Suprapubic skin (tissue), 4 donors: ENCODE data around the gene LAPTM5. TPM values are rescaled to one million over a fixed set of nuclear protein-coding genes. Genes with fewer than 3 reads are reported as not detected.
A peak's percentile ranks its signal among the peaks of the same experiment; 100 is the strongest.

ENCODE experiments used
- DNase-seq, 2 donors: peaks; one replicate each; pipeline ENCODE4 v3.0.0-alpha.2; 2019; ENCODE audit warnings: low spot score in 2 of 2
- H3K27ac ChIP-seq: fragments of 200-600 bp; sonication (generic); one replicate; pipeline ENCODE4 v1.5.1; 2019
- H3K27me3 ChIP-seq: fragments of 200-600 bp; sonication (generic); one replicate; pipeline ENCODE4 v1.5.1; 2019
- H3K36me3 ChIP-seq: fragments of 200-600 bp; sonication (generic); one replicate; pipeline ENCODE4 v1.5.1; 2019
- H3K4me1 ChIP-seq: fragments of 200-600 bp; sonication (generic); one replicate; pipeline ENCODE4 v1.5.1; 2019
- H3K4me3 ChIP-seq: fragments of 200-600 bp; sonication (generic); one replicate; pipeline ENCODE4 v1.5.1; 2019; ENCODE audit warnings: mild to moderate bottlenecking
- H3K9me3 ChIP-seq: fragments of 200-600 bp; sonication (generic); one replicate; pipeline ENCODE4 v1.5.1; 2019
- EP300 ChIP-seq: sonication (generic); formaldehyde crosslinking; IDR thresholded peaks from one replicate; pipeline ENCODE4 v1.6.1; 2017; ENCODE audit warnings: antibody characterized with exemption
- POLR2A ChIP-seq, 2 donors: fragments of 450-650 bp; IDR thresholded peaks; one replicate each; pipeline ENCODE4 v1.6.1; 2017; ENCODE audit warnings: antibody characterized with exemption in 2 of 2, mild to moderate bottlenecking in 2 of 2, moderate library complexity in 2 of 2
- POLR2AphosphoS5 ChIP-seq, 3 donors: sonication (generic); formaldehyde crosslinking; IDR thresholded peaks; one replicate each; pipeline ENCODE4 v1.6.1; 2017; ENCODE audit warnings: antibody characterized with exemption in 3 of 3
- WGBS: methylation state at CpG from one replicate; pipeline ENCODE4 v1.1.5; 2018; 5-methylcytosine and 5-hydroxymethylcytosine counted together
- total RNA-seq, 4 donors: library from RNA; depleted of rRNA; stranded (reverse); fragments of >200 nt; gene quantifications; one replicate each; pipeline ENCODE4 v1.1.0, GENCODE V29; 2016
- TF ChIP-seq, protein P1 (sequence below), 2 donors: fragments of 200-600 bp in 1 of 2; fragments of 450-650 bp in 1 of 2; sonication (generic) in 1 of 2; IDR thresholded peaks; one replicate each; pipeline ENCODE4 v1.5.1; 2016 to 2019; ENCODE audit warnings: antibody characterized with exemption in 2 of 2, mild to moderate bottlenecking in 1 of 2, moderate library complexity in 1 of 2

The LAPTM5 gene
- total RNA-seq, 4 donors from 2014 or later: 9.9 to 13.7 (median 12.2) TPM

DNA sequence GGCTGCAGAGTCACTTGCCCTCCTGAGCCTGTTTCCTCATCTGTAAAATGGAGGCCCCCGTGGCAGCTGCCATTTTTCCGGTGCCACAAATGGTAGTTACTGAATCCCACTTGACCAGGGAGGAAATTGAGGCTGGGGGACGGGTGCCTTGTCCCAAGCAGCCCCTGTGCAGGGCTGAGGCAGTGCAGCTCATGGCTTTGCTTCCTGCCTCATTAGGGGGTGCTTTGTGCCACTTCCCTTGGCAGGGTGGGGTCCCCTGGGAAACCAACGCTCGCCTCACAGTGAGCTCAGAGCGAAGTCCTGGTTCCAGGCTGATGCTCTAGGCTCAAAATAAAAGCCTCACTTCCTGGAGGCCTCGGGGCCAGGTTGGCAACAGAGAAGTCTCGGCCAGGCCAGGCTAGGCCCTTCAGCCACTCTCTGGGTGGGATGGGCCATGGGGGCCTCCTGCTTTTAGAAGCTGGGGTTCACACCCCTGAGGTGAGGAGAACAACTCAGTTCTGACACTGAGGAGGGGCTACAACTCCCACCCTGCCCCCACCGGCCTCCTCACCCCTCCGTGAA lies 6.8 kb downstream of the LAPTM5 start:
- WGBS: 74% methylated on average over 6 of the region's 10 CpGs
- TF ChIP-seq POLR2A (IDR thresholded peaks at IDR 0.05) (no peak), EP300 (no peak), POLR2AphosphoS5 (IDR thresholded peaks at IDR 0.05) (no peak)
- TF ChIP-seq, protein P1, sequence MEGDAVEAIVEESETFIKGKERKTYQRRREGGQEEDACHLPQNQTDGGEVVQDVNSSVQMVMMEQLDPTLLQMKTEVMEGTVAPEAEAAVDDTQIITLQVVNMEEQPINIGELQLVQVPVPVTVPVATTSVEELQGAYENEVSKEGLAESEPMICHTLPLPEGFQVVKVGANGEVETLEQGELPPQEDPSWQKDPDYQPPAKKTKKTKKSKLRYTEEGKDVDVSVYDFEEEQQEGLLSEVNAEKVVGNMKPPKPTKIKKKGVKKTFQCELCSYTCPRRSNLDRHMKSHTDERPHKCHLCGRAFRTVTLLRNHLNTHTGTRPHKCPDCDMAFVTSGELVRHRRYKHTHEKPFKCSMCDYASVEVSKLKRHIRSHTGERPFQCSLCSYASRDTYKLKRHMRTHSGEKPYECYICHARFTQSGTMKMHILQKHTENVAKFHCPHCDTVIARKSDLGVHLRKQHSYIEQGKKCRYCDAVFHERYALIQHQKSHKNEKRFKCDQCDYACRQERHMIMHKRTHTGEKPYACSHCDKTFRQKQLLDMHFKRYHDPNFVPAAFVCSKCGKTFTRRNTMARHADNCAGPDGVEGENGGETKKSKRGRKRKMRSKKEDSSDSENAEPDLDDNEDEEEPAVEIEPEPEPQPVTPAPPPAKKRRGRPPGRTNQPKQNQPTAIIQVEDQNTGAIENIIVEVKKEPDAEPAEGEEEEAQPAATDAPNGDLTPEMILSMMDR (IDR thresholded peaks at IDR 0.05): no peak
- H3K36me3 ChIP-seq: no peaks in the 10 kb centered on the region
- H3K4me3 ChIP-seq: no peak overlapping the region
- no peaks in the 10 kb centered on the region for H3K9me3 ChIP-seq
- H3K27ac ChIP-seq: no peak overlapping the region
- no peaks in the 10 kb centered on the region for H3K27me3 ChIP-seq
- H3K4me1 ChIP-seq: peaks cover 48% of the 10 kb centered on the region
- DNase-seq: no peak

DNA sequence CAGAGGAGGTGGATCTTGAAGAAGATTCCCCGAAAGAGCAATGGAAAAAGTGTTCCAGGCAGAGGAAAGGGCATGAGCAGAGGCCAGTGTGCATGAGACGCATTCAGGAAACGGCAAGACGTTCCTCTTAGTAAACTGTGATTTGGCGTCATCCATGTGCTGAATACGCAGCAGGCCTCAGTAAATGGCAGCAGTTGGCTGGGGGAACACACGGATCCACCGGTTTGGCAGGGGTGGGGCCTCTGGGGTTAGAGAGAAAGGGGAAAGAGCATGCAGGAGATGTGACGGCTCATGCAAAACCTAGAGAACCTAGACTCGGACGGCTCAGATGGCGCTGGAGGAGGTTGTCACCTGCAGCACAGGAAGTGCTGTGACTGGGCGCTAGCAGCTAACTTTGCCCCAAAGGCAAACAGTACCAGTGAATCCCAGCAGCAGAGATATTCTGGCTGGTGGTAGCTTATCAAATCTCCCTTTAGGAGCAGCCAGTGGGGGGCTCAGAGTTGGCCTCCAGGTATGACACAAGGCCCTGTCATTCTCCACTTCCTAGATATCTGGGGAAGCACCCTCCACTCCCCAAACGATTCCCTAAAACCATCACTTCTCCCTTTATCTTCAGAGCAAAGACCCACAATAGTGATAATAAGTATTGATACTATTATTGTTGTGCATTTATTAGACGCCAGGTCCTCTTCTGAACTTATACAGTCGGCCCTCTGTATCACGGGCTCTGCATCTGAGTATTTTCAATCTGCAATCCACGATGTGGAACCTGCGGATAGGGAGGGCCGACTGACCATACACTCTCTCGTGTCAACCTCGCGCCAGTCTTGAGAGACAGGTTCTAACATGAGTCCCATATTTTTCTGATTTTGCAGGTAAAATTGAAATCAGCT lies 7.6 kb downstream of the LAPTM5 start:
- H3K36me3 ChIP-seq: no peaks in the 10 kb centered on the region
- peaks cover 51% of the 10 kb centered on the region for H3K4me1 ChIP-seq
- WGBS: 80% methylated on average over 22 of the region's 23 CpGs
- H3K9me3 ChIP-seq: no peaks in the 10 kb centered on the region
- no peaks in the 10 kb centered on the region for H3K27me3 ChIP-seq
- no peak for DNase-seq
- TF ChIP-seq POLR2AphosphoS5 (IDR thresholded peaks at IDR 0.05) (no peak), EP300 (no peak), POLR2A (IDR thresholded peaks at IDR 0.05) (no peak)
- TF ChIP-seq, protein P1 (IDR thresholded peaks at IDR 0.05): no peak
- H3K27ac ChIP-seq: no peak overlapping the region
- H3K4me3 ChIP-seq: no peak overlapping the region

DNA sequence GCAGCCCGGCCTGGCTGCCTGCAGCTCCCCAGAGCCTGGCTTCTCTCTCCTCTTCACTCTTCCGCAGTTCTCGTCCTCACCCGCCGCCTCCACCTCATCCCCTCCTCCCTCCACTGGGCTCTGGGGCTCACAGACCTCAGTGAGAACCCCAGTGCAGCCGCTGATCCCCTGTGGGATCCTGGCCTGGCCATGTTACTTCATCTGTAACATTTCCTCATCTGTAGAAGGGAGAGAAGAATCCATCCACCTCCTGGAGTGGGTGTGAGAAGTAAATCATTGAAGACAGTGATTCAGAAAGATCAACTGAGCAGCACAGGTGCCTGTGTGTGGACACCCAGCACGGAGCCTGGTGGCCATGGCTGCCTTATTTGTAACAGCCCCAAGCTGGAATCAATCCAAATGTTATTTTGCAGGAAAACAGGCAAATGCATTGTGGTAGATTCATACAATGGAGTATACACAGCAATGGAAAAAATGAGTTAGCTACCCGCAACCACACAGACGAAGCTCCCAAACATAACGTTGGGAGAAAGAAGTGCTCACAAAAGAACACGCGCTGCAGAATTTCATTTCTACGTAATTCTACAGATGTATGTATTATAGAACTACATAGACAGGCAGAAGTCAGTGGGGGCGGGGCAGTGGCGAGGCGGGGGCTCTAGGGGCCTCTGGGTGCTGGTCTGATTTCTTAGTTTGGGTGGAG lies 8.7 kb downstream of the LAPTM5 start:
- no peak overlapping the region for H3K4me3 ChIP-seq
- H3K36me3 ChIP-seq: no peaks in the 10 kb centered on the region
- no peaks in the 10 kb centered on the region for H3K9me3 ChIP-seq
- H3K4me1 ChIP-seq: peaks cover 54% of the 10 kb centered on the region
- TF ChIP-seq, protein P1 (IDR thresholded peaks at IDR 0.05): no peak
- TF ChIP-seq EP300 (no peak), POLR2A (IDR thresholded peaks at IDR 0.05) (no peak), POLR2AphosphoS5 (IDR thresholded peaks at IDR 0.05) (no peak)
- peak overlapping the region; percentile 36 for H3K27ac ChIP-seq
- no peaks in the 10 kb centered on the region for H3K27me3 ChIP-seq
- DNase-seq: no peak
- 63% methylated on average over 16 of the region's 16 CpGs for WGBS

DNA sequence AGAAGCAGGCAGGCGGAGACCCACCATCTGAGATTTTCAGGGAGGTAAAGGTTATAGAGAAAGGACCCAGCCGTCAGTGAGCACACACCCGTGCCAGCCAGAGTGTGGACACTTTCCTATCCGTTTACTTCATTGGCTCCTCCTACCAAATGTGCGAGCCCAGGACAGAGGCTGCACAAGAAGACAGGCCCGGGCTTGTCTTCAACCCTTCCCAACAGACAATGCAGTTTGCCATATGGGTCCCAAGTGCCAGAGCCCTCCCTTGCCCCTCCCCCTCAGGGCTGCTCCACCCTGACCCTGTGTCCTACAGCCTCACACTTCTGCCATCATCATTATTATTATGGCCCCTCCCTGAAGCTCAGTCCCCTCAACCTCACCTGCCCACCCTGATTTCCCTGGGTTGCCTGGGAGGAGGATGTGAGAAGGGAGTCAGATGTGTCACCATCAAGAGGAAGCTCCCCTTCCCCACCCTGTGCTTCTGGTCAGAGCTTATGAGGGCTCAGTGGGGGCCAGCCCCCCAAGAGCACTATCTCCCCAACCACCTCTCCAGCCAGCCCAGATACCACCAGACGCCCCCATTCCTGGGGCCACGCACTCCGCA lies 9.4 kb downstream of the LAPTM5 start:
- Histone ChIP-seq H3K27ac (peak overlapping the region; percentile 36), H3K4me3 (no peak overlapping the region), H3K36me3 (no peaks in the 10 kb centered on the region), H3K4me1 (peaks cover 54% of the 10 kb centered on the region), H3K9me3 (no peaks in the 10 kb centered on the region), H3K27me3 (no peaks in the 10 kb centered on the region)
- WGBS: 34% methylated on average over 9 of the region's 9 CpGs
- no peak for DNase-seq
- TF ChIP-seq POLR2A (IDR thresholded peaks at IDR 0.05) (no peak), EP300 (no peak), POLR2AphosphoS5 (IDR thresholded peaks at IDR 0.05) (no peak)
- TF ChIP-seq, protein P1 (IDR thresholded peaks at IDR 0.05): no peak
